ENCODE results near the gene PPT1.

Gene PPT1

GRCh38 chr1:40073062-40073461 lies 24.0 kb downstream of the PPT1 start:
- Mint-ChIP-seq H3K27me3 (no peaks in the 10 kb centered on the region), H3K27ac (no peak overlapping the region), H3K9me3 (no peaks in the 10 kb centered on the region), H3K4me1 (peaks cover 14% of the 10 kb centered on the region), H3K36me3 (peaks cover 43% of the 10 kb centered on the region), H3K4me3 (no peak overlapping the region)
- ATAC-seq, result no peak

- H3K4me1 Mint-ChIP-seq, result peaks cover 21% of the 10 kb centered on the region
- H3K36me3 Mint-ChIP-seq, result peaks cover 47% of the 10 kb centered on the region
- H3K9me3 Mint-ChIP-seq, result no peaks in the 10 kb centered on the region
- H3K27me3 Mint-ChIP-seq, result no peaks in the 10 kb centered on the region
- H3K27ac Mint-ChIP-seq, result peak overlapping the region; percentile 37
- ATAC-seq, result no peak
- no peak overlapping the region for H3K4me3 Mint-ChIP-seq
Observed at GRCh38 chr1:40072142-40072541, 24.9 kb downstream of the PPT1 start.

- H3K4me1 Mint-ChIP-seq, result peaks cover 47% of the 10 kb centered on the region
- peaks cover 75% of the 10 kb centered on the region for H3K36me3 Mint-ChIP-seq
- no peak overlapping the region for H3K4me3 Mint-ChIP-seq
- H3K9me3 Mint-ChIP-seq, result no peaks in the 10 kb centered on the region
- no peaks in the 10 kb centered on the region for H3K27me3 Mint-ChIP-seq
- no peak for ATAC-seq
- H3K27ac Mint-ChIP-seq, result peak overlapping the region; percentile 64
Observed at GRCh38 chr1:40067851-40068250, 29.2 kb downstream of the PPT1 start.

GRCh38 chr1:40067023-40067422 lies 30.0 kb downstream of the PPT1 start:
- H3K4me1 Mint-ChIP-seq, result peaks cover 53% of the 10 kb centered on the region

GRCh38 chr1:40064797-40065499 lies 32.1 kb downstream of the PPT1 start:
- no peaks in the 10 kb centered on the region for H3K27me3 Mint-ChIP-seq
- H3K4me3 Mint-ChIP-seq, result peak overlapping the region; percentile 26
- no peaks in the 10 kb centered on the region for H3K9me3 Mint-ChIP-seq
- H3K4me1 Mint-ChIP-seq, result peaks cover 69% of the 10 kb centered on the region
- ATAC-seq, result peak; percentile 98
- peaks cover 84% of the 10 kb centered on the region for H3K36me3 Mint-ChIP-seq
- peak overlapping the region; percentile 64 for H3K27ac Mint-ChIP-seq

More at GRCh38 chr1:40067023-40067422, 30.0 kb downstream of the PPT1 start:
- peaks cover 78% of the 10 kb centered on the region for H3K36me3 Mint-ChIP-seq
- no peak overlapping the region for H3K4me3 Mint-ChIP-seq
- ATAC-seq, result no peak
- peak overlapping the region; percentile 64 for H3K27ac Mint-ChIP-seq
- no peaks in the 10 kb centered on the region for H3K9me3 Mint-ChIP-seq
- H3K27me3 Mint-ChIP-seq, result no peaks in the 10 kb centered on the region

- no peaks in the 10 kb centered on the region for H3K27me3 Mint-ChIP-seq
- peaks cover 70% of the 10 kb centered on the region for H3K36me3 Mint-ChIP-seq
- H3K4me1 Mint-ChIP-seq, result peaks cover 90% of the 10 kb centered on the region
- peak overlapping the region; percentile 55 for H3K27ac Mint-ChIP-seq
- H3K9me3 Mint-ChIP-seq, result no peaks in the 10 kb centered on the region
- no peak overlapping the region for H3K4me3 Mint-ChIP-seq
- ATAC-seq, result no peak
Observed at GRCh38 chr1:40059960-40060750, 36.9 kb downstream of the PPT1 start.

- Mint-ChIP-seq H3K4me3 (peak overlapping the region; percentile 34), H3K36me3 (peaks cover 70% of the 10 kb centered on the region), H3K27ac (peak overlapping the region; percentile 70), H3K4me1 (peaks cover 90% of the 10 kb centered on the region), H3K9me3 (no peaks in the 10 kb centered on the region), H3K27me3 (no peaks in the 10 kb centered on the region)
- ATAC-seq, result peak; percentile 58
Observed at GRCh38 chr1:40059338-40059959, 37.6 kb downstream of the PPT1 start.

- no peak for ATAC-seq
- H3K27me3 Mint-ChIP-seq, result no peaks in the 10 kb centered on the region
- peaks cover 90% of the 10 kb centered on the region for H3K4me1 Mint-ChIP-seq
- H3K9me3 Mint-ChIP-seq, result no peaks in the 10 kb centered on the region
- H3K4me3 Mint-ChIP-seq, result peak overlapping the region; percentile 5
- peaks cover 67% of the 10 kb centered on the region for H3K36me3 Mint-ChIP-seq
- peak overlapping the region; percentile 70 for H3K27ac Mint-ChIP-seq
Observed at GRCh38 chr1:40058453-40059337, 38.4 kb downstream of the PPT1 start.

GRCh38 chr1:40058097-40058452 lies 39.0 kb downstream of the PPT1 start:
- Mint-ChIP-seq H3K27me3 (no peaks in the 10 kb centered on the region), H3K9me3 (no peaks in the 10 kb centered on the region), H3K4me1 (peaks cover 90% of the 10 kb centered on the region), H3K36me3 (peaks cover 62% of the 10 kb centered on the region), H3K4me3 (peak overlapping the region; percentile 5), H3K27ac (peak overlapping the region; percentile 70)
- ATAC-seq, result no peak

GRCh38 chr1:40057310-40058030 lies 39.6 kb downstream of the PPT1 start:
- no peak overlapping the region for H3K4me3 Mint-ChIP-seq
- H3K9me3 Mint-ChIP-seq, result no peaks in the 10 kb centered on the region
- H3K27me3 Mint-ChIP-seq, result no peaks in the 10 kb centered on the region
- peaks cover 92% of the 10 kb centered on the region for H3K4me1 Mint-ChIP-seq
- peaks cover 59% of the 10 kb centered on the region for H3K36me3 Mint-ChIP-seq
- H3K27ac Mint-ChIP-seq, result peak overlapping the region; percentile 70
- no peak for ATAC-seq

- no peak overlapping the region for H3K4me3 Mint-ChIP-seq
- H3K4me1 Mint-ChIP-seq, result peaks cover 84% of the 10 kb centered on the region
- ATAC-seq, result no peak
- peak overlapping the region; percentile 70 for H3K27ac Mint-ChIP-seq
- H3K27me3 Mint-ChIP-seq, result no peaks in the 10 kb centered on the region
- no peaks in the 10 kb centered on the region for H3K9me3 Mint-ChIP-seq
- H3K36me3 Mint-ChIP-seq, result peaks cover 51% of the 10 kb centered on the region
Observed at GRCh38 chr1:40056519-40057309, 40.3 kb downstream of the PPT1 start.

GRCh38 chr1:40053138-40053887 lies 43.7 kb downstream of the PPT1 start:
- Mint-ChIP-seq H3K9me3 (no peaks in the 10 kb centered on the region), H3K36me3 (peaks cover 53% of the 10 kb centered on the region), H3K27me3 (no peaks in the 10 kb centered on the region), H3K4me3 (no peak overlapping the region), H3K27ac (peak overlapping the region; percentile 19), H3K4me1 (peaks cover 81% of the 10 kb centered on the region)
- no peak for ATAC-seq

GRCh38 chr1:40050863-40051262 lies 46.2 kb downstream of the PPT1 start:
- H3K36me3 Mint-ChIP-seq, result peaks cover 39% of the 10 kb centered on the region
- no peaks in the 10 kb centered on the region for H3K27me3 Mint-ChIP-seq
- no peaks in the 10 kb centered on the region for H3K9me3 Mint-ChIP-seq
- peak; percentile 54 for ATAC-seq
- H3K4me3 Mint-ChIP-seq, result peak overlapping the region; percentile 0
- peaks cover 71% of the 10 kb centered on the region for H3K4me1 Mint-ChIP-seq
- H3K27ac Mint-ChIP-seq, result peak overlapping the region; percentile 29
